Lung microvascular endothelial cell (primary cell): ENCODE measurements around the gene PRR11. TPM values are rescaled to one million over a fixed set of nuclear protein-coding genes. Genes with fewer than 3 reads are reported as not detected.
"Not testable (repeated sequence)": the region's sequence is repeated elsewhere in the genome, so short reads cannot be mapped to it uniquely, and the experiment has no call there.

Experiments used
- DNase-seq, 2 donors: peaks; one replicate each; pipeline versions ENCODE4 v3.0.0 to v3.0.0-alpha.2; 2010; ENCODE audit warnings: low read depth in 2 of 2
- total RNA-seq: library from RNA; depleted of rRNA; stranded (reverse); fragments of >200 nt; gene quantifications from 2 replicates; pipeline ENCODE4 v1.2.1, GENCODE V29; 2014

PRR11 gene
- total RNA-seq, 1 donor from 2014 or later = 1.2 TPM

- DNase-seq = no peak
These were observed 63.8 kb downstream of the PRR11 start for GRCh38 chr17:59219370-59219769.

- peak in 1 of 2 donors; percentile 2 for DNase-seq
These were observed 64.4 kb downstream of the PRR11 start for GRCh38 chr17:59219992-59220327.

GRCh38 chr17:59220328-59221158 lies 65.0 kb downstream of the PRR11 start, which contains the start of gene GDPD1:
Gene GDPD1, plus strand, starts transcription at chr17:59220511. Its CDS starts 99 bp downstream, at chr17:59220610.
- DNase-seq = peak; percentile 95 to 97

GRCh38 chr17:59221159-59221847 lies 65.8 kb downstream of the PRR11 start:
- no peak for DNase-seq

- DNase-seq = no peak
These were observed 68.3 kb downstream of the PRR11 start for GRCh38 chr17:59223813-59224212.

GRCh38 chr17:59228588-59228987 lies 73.0 kb downstream of the PRR11 start:
- not testable (repeated sequence) for DNase-seq

- no peak for DNase-seq
These were observed 75.2 kb downstream of the PRR11 start for GRCh38 chr17:59230764-59231163.

GRCh38 chr17:59234631-59235030 lies 79.1 kb downstream of the PRR11 start:
- DNase-seq = no peak

GRCh38 chr17:59238906-59239305 lies 83.4 kb downstream of the PRR11 start:
- no peak for DNase-seq

GRCh38 chr17:59244081-59244480 lies 88.5 kb downstream of the PRR11 start:
- DNase-seq = no peak

Other genes starting within 250 kb of the PRR11 start
- gene TRIM37, start 48.9 kb upstream of the PRR11 start, total RNA-seq = 33.1 and 33.3 TPM in 2 replicates
- gene SKA2, start 560 bp upstream of the PRR11 start, total RNA-seq = 29.8 and 40.3 TPM in 2 replicates
- 17.0 and 30.0 TPM in 2 replicates for gene SMG8, start 54.3 kb downstream of the PRR11 start, total RNA-seq
- gene GDPD1, start 64.8 kb downstream of the PRR11 start, total RNA-seq = 0.79 and 1.1 TPM in 2 replicates
- gene YPEL2, start 175.9 kb downstream of the PRR11 start, total RNA-seq = 46.0 and 60.9 TPM in 2 replicates